Ectodermal cell (in vitro differentiated cells): Measurements from ENCODE around the gene FBLIM1. TPM values are rescaled to one million over a fixed set of nuclear protein-coding genes. Genes with fewer than 3 reads are reported as not detected.

ENCODE experiments used
- H3K27ac ChIP-seq: 2 replicates; pipeline ENCODE4 v1.7.0; 2013; ENCODE audit warnings: mild to moderate bottlenecking, low read depth, low read length; ENCODE audit not compliant: insufficient read depth, poor library complexity, severe bottlenecking
- H3K27me3 ChIP-seq: 2 replicates; pipeline ENCODE4 v1.7.0; 2013; ENCODE audit warnings: mild to moderate bottlenecking, low read length; ENCODE audit not compliant: insufficient read depth, control insufficient read depth, poor library complexity, severe bottlenecking
- H3K36me3 ChIP-seq: one replicate; pipeline ENCODE4 v1.7.0; 2013; ENCODE audit warnings: low read length; ENCODE audit not compliant: control insufficient read depth, insufficient read depth
- H3K4me1 ChIP-seq: one replicate; pipeline ENCODE4 v1.7.0; 2013; ENCODE audit warnings: low read length; ENCODE audit not compliant: control insufficient read depth, insufficient read depth
- H3K4me3 ChIP-seq: 2 replicates; pipeline ENCODE4 v1.7.0; 2013; ENCODE audit warnings: low read depth, low read length, control low read depth; ENCODE audit not compliant: insufficient read depth
- H3K9me3 ChIP-seq: 2 replicates; pipeline ENCODE4 v1.7.0; 2013; ENCODE audit warnings: mild to moderate bottlenecking, low read length, moderate library complexity; ENCODE audit not compliant: control insufficient read depth
- WGBS, 2 experiments: methylation state at CpG; one replicate each; pipeline ENCODE4 v1.1.7; 2013; ENCODE audit warnings: missing lambda C conversion rate in 2 of 2; 5-methylcytosine and 5-hydroxymethylcytosine counted together
- polyA plus RNA-seq, 4 experiments: library from polyadenylated mRNA; stranded (reverse); fragments of 50-300 nt; gene quantifications; one replicate each; pipeline ENCODE4 v1.2.3, GENCODE V29; 2013

The FBLIM1 gene
- 9.1 TPM for polyA plus RNA-seq (2013, experiment 1 of 4)
- polyA plus RNA-seq (2013, experiment 2 of 4) = 12.0 TPM
- 10.9 TPM for polyA plus RNA-seq (2013, experiment 3 of 4)
- 11.3 TPM for polyA plus RNA-seq (2013, experiment 4 of 4)

- Histone ChIP-seq H3K27me3 (peaks cover 42% of the 10 kb centered on the region), H3K9me3 (no peaks in the 10 kb centered on the region), H3K4me1 (peaks cover 30% of the 10 kb centered on the region), H3K27ac (no peak within 1 kb of the TSS), H3K4me3 (peak within 1 kb of the TSS; percentile 64), H3K36me3 (no peaks in the 10 kb centered on the region)
- WGBS, 2 experiments = 0% methylated on average over 48 to 56 of the region's 58 CpGs
These were observed at the start of gene FBLIM1 for GRCh38 chr1:15758343-15758931. Gene FBLIM1, plus strand, starts transcription at chr1:15758795. Its CDS starts 6,189 bp downstream, at chr1:15764984.

GRCh38 chr1:15709226-15709625 is 49.4 kb upstream of the FBLIM1 start:
- 96% methylated on average over 4 of the region's 4 CpGs for WGBS, 2 experiments
- Histone ChIP-seq H3K9me3 (no peaks in the 10 kb centered on the region), H3K36me3 (peaks cover 7% of the 10 kb centered on the region), H3K4me3 (no peak overlapping the region), H3K4me1 (no peaks in the 10 kb centered on the region), H3K27me3 (no peaks in the 10 kb centered on the region), H3K27ac (no peak overlapping the region)

- no peaks in the 10 kb centered on the region for H3K27me3 ChIP-seq
- H3K4me1 ChIP-seq = no peaks in the 10 kb centered on the region
- 95 to 96% methylated on average over 4 of the region's 4 CpGs for WGBS, 2 experiments
- no peak overlapping the region for H3K27ac ChIP-seq
- H3K9me3 ChIP-seq = no peaks in the 10 kb centered on the region
- peaks cover 6% of the 10 kb centered on the region for H3K36me3 ChIP-seq
- H3K4me3 ChIP-seq = no peak overlapping the region
These were observed 46.4 kb upstream of the FBLIM1 start for GRCh38 chr1:15712168-15712567.

GRCh38 chr1:15714406-15715136 is 44.0 kb upstream of the FBLIM1 start:
- H3K27ac ChIP-seq = no peak overlapping the region
- H3K36me3 ChIP-seq = peaks cover 9% of the 10 kb centered on the region
- WGBS, 2 experiments = 93 to 94% methylated on average over 4 of the region's 4 CpGs

GRCh38 chr1:15717418-15718125 is 41.0 kb upstream of the FBLIM1 start:
- H3K4me3 ChIP-seq = no peak overlapping the region
- WGBS, 2 experiments = 93 to 94% methylated on average over 11 of the region's 11 CpGs
- H3K9me3 ChIP-seq = no peaks in the 10 kb centered on the region
- H3K36me3 ChIP-seq = peaks cover 9% of the 10 kb centered on the region
- H3K4me1 ChIP-seq = no peaks in the 10 kb centered on the region
- no peak overlapping the region for H3K27ac ChIP-seq
- no peaks in the 10 kb centered on the region for H3K27me3 ChIP-seq

More at GRCh38 chr1:15714406-15715136, 44.0 kb upstream of the FBLIM1 start:
- H3K9me3 ChIP-seq = no peaks in the 10 kb centered on the region
- H3K4me3 ChIP-seq = no peak overlapping the region
- H3K27me3 ChIP-seq = no peaks in the 10 kb centered on the region
- H3K4me1 ChIP-seq = no peaks in the 10 kb centered on the region

GRCh38 chr1:15718199-15718601 is 40.4 kb upstream of the FBLIM1 start:
- Histone ChIP-seq H3K36me3 (peaks cover 9% of the 10 kb centered on the region), H3K4me3 (no peak overlapping the region), H3K4me1 (no peaks in the 10 kb centered on the region), H3K9me3 (no peaks in the 10 kb centered on the region), H3K27ac (no peak overlapping the region), H3K27me3 (no peaks in the 10 kb centered on the region)
- 94% methylated on average over 8 of the region's 8 CpGs for WGBS, 2 experiments

- Histone ChIP-seq H3K27me3 (no peaks in the 10 kb centered on the region), H3K27ac (no peak overlapping the region), H3K9me3 (no peaks in the 10 kb centered on the region), H3K4me3 (no peak overlapping the region), H3K4me1 (peaks cover under 1% of the 10 kb centered on the region), H3K36me3 (peaks cover 9% of the 10 kb centered on the region)
- 92 to 93% methylated on average over 12 of the region's 12 CpGs for WGBS, 2 experiments
These were observed 39.0 kb upstream of the FBLIM1 start for GRCh38 chr1:15719381-15720120.

GRCh38 chr1:15720861-15721260 is 37.7 kb upstream of the FBLIM1 start:
- Histone ChIP-seq H3K4me1 (peaks cover 7% of the 10 kb centered on the region), H3K36me3 (peaks cover 9% of the 10 kb centered on the region), H3K27ac (no peak overlapping the region), H3K4me3 (no peak overlapping the region), H3K27me3 (no peaks in the 10 kb centered on the region), H3K9me3 (no peaks in the 10 kb centered on the region)
- 95 to 98% methylated on average over 3 of the region's 3 CpGs for WGBS, 2 experiments

GRCh38 chr1:15722411-15722810 is 36.2 kb upstream of the FBLIM1 start:
- 95 to 96% methylated on average over 4 of the region's 4 CpGs for WGBS, 2 experiments
- Histone ChIP-seq H3K4me1 (peaks cover 7% of the 10 kb centered on the region), H3K27me3 (no peaks in the 10 kb centered on the region), H3K36me3 (peaks cover 12% of the 10 kb centered on the region), H3K4me3 (no peak overlapping the region), H3K27ac (no peak overlapping the region), H3K9me3 (no peaks in the 10 kb centered on the region)
